A673 (cell line): ENCODE measurements around the gene C8B. TPM values are rescaled to one million over a fixed set of nuclear protein-coding genes. Genes with fewer than 3 reads are reported as not detected.

Experiments
- Bru-seq: library from RNA; stranded (reverse); fragments of 400-500 nt; gene quantifications from one replicate; lab custom pipeline; 2021; lab: Mats Ljungman, UMichigan
- BruChase-seq, 2 experiments: library from RNA; stranded (reverse); fragments of 400-500 nt; gene quantifications; one replicate each; lab custom pipeline; 2021; lab: Mats Ljungman, UMichigan
- BruUV-seq: library from RNA; stranded (reverse); fragments of 400-500 nt; replicated peaks from 2 replicates; lab custom pipeline; 2021; lab: Mats Ljungman, UMichigan
- CTCF ChIA-PET: fragments of 300-600 bp; sonication (Branson Sonifier 250); formaldehyde crosslinking; loops from one replicate; lab custom pipeline; 2022; ENCODE audit warnings: antibody characterized with exemption; lab: Charles Lee
- POLR2A ChIA-PET: fragments of 300-600 bp; sonication (Branson Sonifier 250); formaldehyde crosslinking; loops from one replicate; lab custom pipeline; 2022; ENCODE audit warnings: antibody characterized with exemption; ENCODE audit not compliant: low non-redundant PET; lab: Charles Lee
- DNase-seq: peaks from one replicate; pipeline ENCODE4 v3.0.0-alpha.2; 2015; ENCODE audit warnings: low spot score
- H3K27ac ChIP-seq: fragments of 200-600 bp; sonication (generic); 2 replicates; pipeline ENCODE4 v1.5.1; 2016; ENCODE audit warnings: mixed run types, low read depth, mild to moderate bottlenecking, mixed read lengths, antibody characterized with exemption, low read length; ENCODE audit not compliant: poor library complexity, severe bottlenecking
- H3K27me3 ChIP-seq: fragments of 200-600 bp; sonication (generic); replicated peaks from 2 replicates; pipeline ENCODE4 v1.6.1; 2017; ENCODE audit warnings: mixed run types, low read depth, mild to moderate bottlenecking, mixed read lengths, antibody characterized with exemption, low read length; ENCODE audit not compliant: insufficient read depth, poor library complexity
- H3K36me3 ChIP-seq: fragments of 200-600 bp; sonication (generic); 2 replicates; pipeline ENCODE4 v1.6.1; 2016; ENCODE audit warnings: mixed run types, mild to moderate bottlenecking, mixed read lengths, antibody characterized with exemption, low read length; ENCODE audit not compliant: insufficient read depth, poor library complexity, severe bottlenecking
- H3K4me1 ChIP-seq: fragments of 200-600 bp; sonication (generic); 2 replicates; pipeline ENCODE4 v1.6.1; 2017; ENCODE audit warnings: mixed run types, mild to moderate bottlenecking, mixed read lengths, antibody characterized with exemption, low read length; ENCODE audit not compliant: insufficient read depth, poor library complexity, severe bottlenecking
- H3K4me3 ChIP-seq: fragments of 200-600 bp; sonication (generic); 2 replicates; pipeline ENCODE4 v1.5.1; 2016; ENCODE audit warnings: low read depth, mixed run types, mild to moderate bottlenecking, mixed read lengths, low read length; ENCODE audit not compliant: poor library complexity, severe bottlenecking
- H3K9me3 ChIP-seq: fragments of 200-600 bp; sonication (generic); 2 replicates; pipeline ENCODE4 v1.6.1; 2016; ENCODE audit warnings: mixed run types, low read depth, mild to moderate bottlenecking, mixed read lengths, antibody characterized with exemption, low read length; ENCODE audit not compliant: poor library complexity, severe bottlenecking
- EZH2 ChIP-seq: fragments of 200-600 bp; sonication (generic); IDR thresholded peaks from 2 replicates; pipeline ENCODE4 v1.6.1; 2017; ENCODE audit warnings: borderline replicate concordance, low read depth, mild to moderate bottlenecking, mixed read lengths, antibody characterized with exemption, low read length; ENCODE audit not compliant: poor library complexity, severe bottlenecking
- intact Hi-C: fragments of 100-400 bp; cut with micrococcal nuclease; formaldehyde crosslinking; loops from one replicate; pipeline ENCODE4 v1.10.0; 2022; ENCODE audit not compliant: unreplicated experiment
- long read RNA-seq: library from polyadenylated mRNA; stranded (forward); transcript quantifications from one replicate; pipeline ENCODE4 v2.0.0, GENCODE V29; 2022
- total RNA-seq: library from RNA; stranded (reverse); gene quantifications from 2 replicates; pipeline ENCODE4 v1.2.3, GENCODE V29; 2021
- TF ChIP-seq, protein P1 (sequence below): fragments of 300-800, 200-600 bp; sonication (generic); conservative IDR thresholded peaks from 2 replicates; pipeline ENCODE4 v1.5.1; 2017; ENCODE audit warnings: low read depth, mild to moderate bottlenecking, antibody characterized with exemption, low read length, moderate library complexity, mixed read lengths

The C8B gene
- total RNA-seq (0.39 TPM in 1 of 2 replicates, not detected in the other), Bru-seq, nascent RNA (percentile 33 among the genes with signal in this experiment), BruChase-seq, experiment 1, labeled RNA remaining after a 2-hour chase (percentile 30 among the genes with signal in this experiment), BruChase-seq, experiment 2, labeled RNA remaining after a 6-hour chase (percentile 22 among the genes with signal in this experiment)
- long read RNA-seq = 0 reads

DNA sequence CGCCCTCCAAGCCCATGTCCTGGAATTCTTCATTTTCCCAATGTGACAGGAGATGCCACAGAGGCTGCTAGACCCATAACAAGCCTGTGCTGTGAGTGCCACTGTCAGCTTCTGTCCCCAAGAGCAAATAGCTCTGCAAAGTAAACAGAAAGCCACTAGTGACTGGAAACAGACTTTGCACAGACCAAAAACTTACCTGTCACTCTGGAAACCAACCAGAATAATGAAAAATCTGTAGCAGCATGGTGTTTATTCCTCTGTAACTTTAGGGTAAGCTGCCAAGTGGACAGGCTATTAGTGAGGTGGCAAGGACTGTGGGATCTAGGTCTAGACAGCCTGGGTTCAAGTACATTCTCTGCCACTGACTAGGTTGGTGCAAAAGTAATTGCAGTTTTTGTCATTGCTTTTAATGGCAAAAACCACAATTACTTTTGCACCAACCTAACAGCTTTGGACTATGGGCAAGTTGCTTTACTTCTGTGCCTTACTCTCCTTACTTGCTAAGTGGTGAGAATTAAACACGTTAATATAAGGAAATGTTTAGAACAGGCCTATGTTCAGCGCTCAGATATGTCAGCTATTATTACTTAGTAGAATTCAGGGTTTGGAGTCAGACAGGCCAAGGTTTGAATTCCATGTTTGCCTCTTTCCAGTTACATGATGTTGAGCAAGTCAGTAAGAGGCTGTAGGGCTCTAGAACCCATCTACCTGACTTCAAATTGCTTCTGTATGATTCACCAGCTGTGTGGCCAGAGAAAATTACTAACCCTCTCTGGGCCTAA, at the start of gene C8B:
Gene C8B (minus strand): TSS at position 100 of the 782 bp plus-strand sequence. CDS start 67 bp downstream, at position 33.
- no peak for DNase-seq
- no peaks in the 10 kb centered on the region for H3K9me3 ChIP-seq
- TF ChIP-seq, protein P1, sequence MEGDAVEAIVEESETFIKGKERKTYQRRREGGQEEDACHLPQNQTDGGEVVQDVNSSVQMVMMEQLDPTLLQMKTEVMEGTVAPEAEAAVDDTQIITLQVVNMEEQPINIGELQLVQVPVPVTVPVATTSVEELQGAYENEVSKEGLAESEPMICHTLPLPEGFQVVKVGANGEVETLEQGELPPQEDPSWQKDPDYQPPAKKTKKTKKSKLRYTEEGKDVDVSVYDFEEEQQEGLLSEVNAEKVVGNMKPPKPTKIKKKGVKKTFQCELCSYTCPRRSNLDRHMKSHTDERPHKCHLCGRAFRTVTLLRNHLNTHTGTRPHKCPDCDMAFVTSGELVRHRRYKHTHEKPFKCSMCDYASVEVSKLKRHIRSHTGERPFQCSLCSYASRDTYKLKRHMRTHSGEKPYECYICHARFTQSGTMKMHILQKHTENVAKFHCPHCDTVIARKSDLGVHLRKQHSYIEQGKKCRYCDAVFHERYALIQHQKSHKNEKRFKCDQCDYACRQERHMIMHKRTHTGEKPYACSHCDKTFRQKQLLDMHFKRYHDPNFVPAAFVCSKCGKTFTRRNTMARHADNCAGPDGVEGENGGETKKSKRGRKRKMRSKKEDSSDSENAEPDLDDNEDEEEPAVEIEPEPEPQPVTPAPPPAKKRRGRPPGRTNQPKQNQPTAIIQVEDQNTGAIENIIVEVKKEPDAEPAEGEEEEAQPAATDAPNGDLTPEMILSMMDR = no peak
- TF ChIP-seq EZH2 = no peak
- intact Hi-C loops = no loop called here
- H3K27me3 ChIP-seq = no peaks in the 10 kb centered on the region
- BruUV-seq = no TSS peak
- no peak within 1 kb of the TSS for H3K27ac ChIP-seq
- H3K4me3 ChIP-seq = no peak within 1 kb of the TSS
- CTCF ChIA-PET = no interaction called here
- no peaks in the 10 kb centered on the region for H3K36me3 ChIP-seq
- POLR2A ChIA-PET = no interaction called here
- peaks cover 5% of the 10 kb centered on the region for H3K4me1 ChIP-seq

DNA sequence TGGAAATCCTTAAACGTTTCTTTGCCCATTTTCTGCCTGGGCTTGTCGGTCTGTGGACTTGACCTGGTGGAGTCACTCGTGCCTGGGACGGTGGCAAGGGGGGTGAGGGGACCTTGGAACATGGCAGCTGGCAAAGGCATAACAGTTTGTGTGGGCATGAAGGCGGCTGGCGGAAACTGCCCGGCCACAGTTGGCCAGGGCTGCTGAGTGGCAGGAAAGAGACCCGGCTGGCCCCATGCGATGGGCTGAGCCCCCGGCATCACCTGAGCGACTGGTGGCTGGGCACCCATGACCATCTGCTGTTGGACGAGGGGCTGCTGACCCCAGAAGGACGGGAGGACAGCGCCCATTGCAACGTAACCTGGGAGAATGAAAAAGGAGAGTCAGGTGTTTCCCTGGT, 49.3 kb upstream of the C8B start:
- intact Hi-C loops = no loop called here
- CTCF ChIA-PET = no interaction called here

DNA sequence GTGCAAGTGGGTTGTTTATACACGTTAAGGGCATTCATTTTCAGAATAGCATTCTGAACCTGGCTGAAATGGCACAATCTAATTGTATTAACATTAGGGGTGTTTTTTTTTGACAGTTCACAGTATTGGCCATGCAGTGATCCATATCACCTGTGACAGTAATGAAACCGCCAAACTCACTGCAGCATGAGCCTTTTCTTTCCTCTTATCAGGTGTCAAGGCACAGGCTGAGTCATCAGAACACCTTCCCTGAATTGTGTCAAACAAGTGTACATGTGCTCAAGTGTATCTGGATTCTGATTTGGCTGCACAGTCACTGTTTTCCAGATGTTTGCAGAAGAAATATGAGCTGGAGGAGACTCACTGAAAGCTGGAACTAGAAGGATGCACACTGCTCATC, 47.7 kb upstream of the C8B start:
- TF ChIP-seq EZH2 = no peak
- TF ChIP-seq, protein P1 = no peak
- BruUV-seq = no TSS peak
- ChIA-PET CTCF (no interaction called here), POLR2A (no interaction called here)
- intact Hi-C loops = no loop called here
- Histone ChIP-seq H3K27ac (no peak overlapping the region), H3K36me3 (peaks cover 44% of the 10 kb centered on the region), H3K9me3 (no peaks in the 10 kb centered on the region), H3K27me3 (no peaks in the 10 kb centered on the region), H3K4me3 (no peak overlapping the region), H3K4me1 (no peaks in the 10 kb centered on the region)
- no peak for DNase-seq

More for the DNA sequence above, 49.3 kb upstream of the C8B start:
- H3K36me3 ChIP-seq = peaks cover 37% of the 10 kb centered on the region
- TF ChIP-seq, protein P1 = no peak
- no peak for TF ChIP-seq EZH2
- BruUV-seq = no TSS peak
- POLR2A ChIA-PET = no interaction called here
- no peaks in the 10 kb centered on the region for H3K4me1 ChIP-seq
- H3K27ac ChIP-seq = no peak overlapping the region
- no peak for DNase-seq
- H3K4me3 ChIP-seq = no peak overlapping the region
- no peaks in the 10 kb centered on the region for H3K9me3 ChIP-seq
- H3K27me3 ChIP-seq = no peaks in the 10 kb centered on the region
